Kidney (tissue), 14 donors: ENCODE measurements around the gene PARVB. TPM values are rescaled to one million over a fixed set of nuclear protein-coding genes. Genes with fewer than 3 reads are reported as not detected.

ENCODE experiments used
- DNase-seq, 5 donors: peaks; one replicate each; pipeline ENCODE4 v3.0.0-alpha.2; 2013 to 2020
- FAIRE-seq: peaks from 2 replicates; lab custom pipeline; 2012; peaks lifted over from hg19 to GRCh38; lab: Jason Lieb, UNC
- H3K27ac ChIP-seq, 2 donors: one replicate each; pipeline ENCODE4 v1.7.0; 2013; ENCODE audit warnings: low read depth in 2 of 2, low read length in 2 of 2, inconsistent platforms in 1 of 2
- H3K27me3 ChIP-seq: one replicate; pipeline ENCODE4 v1.7.1; 2013; ENCODE audit warnings: low read length, inconsistent platforms; ENCODE audit not compliant: control insufficient read depth, insufficient read depth
- H3K36me3 ChIP-seq, 3 donors: one replicate each; pipeline versions ENCODE4 v1.7.0 to v1.7.1; 2013; ENCODE audit warnings: low read length in 3 of 3, control low read depth in 1 of 3, inconsistent platforms in 1 of 3; ENCODE audit not compliant: insufficient read depth in 3 of 3, control insufficient read depth in 2 of 3
- H3K4me1 ChIP-seq, 3 donors: one replicate each; pipeline versions ENCODE4 v1.7.0 to v1.7.1; 2013; ENCODE audit warnings: low read length in 3 of 3, inconsistent platforms in 1 of 3, low read depth in 1 of 3; ENCODE audit not compliant: control insufficient read depth in 2 of 3, insufficient read depth in 2 of 3
- H3K4me3 ChIP-seq, 3 donors: one replicate each; pipeline versions ENCODE4 v1.7.0 to v1.8.1; 2013; ENCODE audit warnings: low read length in 3 of 3, control low read depth in 1 of 3, inconsistent platforms in 1 of 3
- H3K9ac ChIP-seq, 3 donors: one replicate each; pipeline versions ENCODE4 v1.7.0 to v1.7.1; 2013; ENCODE audit warnings: low read length in 3 of 3, control low read depth in 1 of 3, inconsistent platforms in 1 of 3
- H3K9me3 ChIP-seq, 3 donors: one replicate each; pipeline versions ENCODE4 v1.7.0 to v1.7.1; 2013; ENCODE audit warnings: low read length in 3 of 3, control low read depth in 1 of 3, inconsistent platforms in 1 of 3; ENCODE audit not compliant: control insufficient read depth in 2 of 3, insufficient read depth in 1 of 3
- intact Hi-C: fragments of 100-400 bp; cut with DNase I; formaldehyde crosslinking; loops from one replicate; pipeline ENCODE4 v1.11.1; 2022
- polyA plus RNA-seq: library from polyadenylated mRNA; stranded (reverse); fragments of 350-450 nt; fragmentation: Illumina TruSeq; extraction: RNeasy Lipid Tissue Mini Kit (QIAGEN cat#74804); gene quantifications from one replicate; pipeline ENCODE4 v1.2.3, GENCODE V29; 2014; ENCODE audit warnings: low read depth, low replicate concordance; ENCODE audit not compliant: insufficient read depth
- total RNA-seq: library from RNA; stranded (reverse); fragmentation: NEBNext Ultra II Directional; extraction: Animal tissue kit (Norgen Biotek cat#: 25700); gene quantifications from one replicate; pipeline ENCODE4 v1.2.1, GENCODE V29; 2021
- TF ChIP-seq, protein P1 (sequence below): IDR thresholded peaks from 3 replicates; pipeline ENCODE4 v1.5.1; 2012; ENCODE audit warnings: mild to moderate bottlenecking, moderate library complexity, borderline replicate concordance; ENCODE audit not compliant: insufficient read depth; ENCODE audit errors: extremely low read depth
- donor health status: control.
- donor health status: control.
- donor health status: control.
- donor health status: control.
- donor health status: control.
- donor health status: DM: yes; HTN: yes; CAD: no.
- donor health status: Normal renal cell carcinoma (clear cell type).

The PARVB gene
- total and polyA plus RNA-seq, 2 donors from 2014 or later = 32.9 to 51.1 TPM

GRCh38 chr22:44187652-44188230 is 163.6 kb downstream of the PARVB start:
- Histone ChIP-seq H3K9me3 (no peaks in the 10 kb centered on the region), H3K27me3 (no peaks in the 10 kb centered on the region), H3K4me1 (no peaks in the 10 kb centered on the region), H3K9ac (no peak overlapping the region), H3K27ac (no peak overlapping the region), H3K4me3 (no peak overlapping the region), H3K36me3 (no peaks in the 10 kb centered on the region)
- TF ChIP-seq, protein P1, sequence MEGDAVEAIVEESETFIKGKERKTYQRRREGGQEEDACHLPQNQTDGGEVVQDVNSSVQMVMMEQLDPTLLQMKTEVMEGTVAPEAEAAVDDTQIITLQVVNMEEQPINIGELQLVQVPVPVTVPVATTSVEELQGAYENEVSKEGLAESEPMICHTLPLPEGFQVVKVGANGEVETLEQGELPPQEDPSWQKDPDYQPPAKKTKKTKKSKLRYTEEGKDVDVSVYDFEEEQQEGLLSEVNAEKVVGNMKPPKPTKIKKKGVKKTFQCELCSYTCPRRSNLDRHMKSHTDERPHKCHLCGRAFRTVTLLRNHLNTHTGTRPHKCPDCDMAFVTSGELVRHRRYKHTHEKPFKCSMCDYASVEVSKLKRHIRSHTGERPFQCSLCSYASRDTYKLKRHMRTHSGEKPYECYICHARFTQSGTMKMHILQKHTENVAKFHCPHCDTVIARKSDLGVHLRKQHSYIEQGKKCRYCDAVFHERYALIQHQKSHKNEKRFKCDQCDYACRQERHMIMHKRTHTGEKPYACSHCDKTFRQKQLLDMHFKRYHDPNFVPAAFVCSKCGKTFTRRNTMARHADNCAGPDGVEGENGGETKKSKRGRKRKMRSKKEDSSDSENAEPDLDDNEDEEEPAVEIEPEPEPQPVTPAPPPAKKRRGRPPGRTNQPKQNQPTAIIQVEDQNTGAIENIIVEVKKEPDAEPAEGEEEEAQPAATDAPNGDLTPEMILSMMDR = no peak
- DNase-seq (peak in 1 of 5 donors; percentile 41), FAIRE-seq (no peak)
- intact Hi-C loops = no loop called here

DNA sequence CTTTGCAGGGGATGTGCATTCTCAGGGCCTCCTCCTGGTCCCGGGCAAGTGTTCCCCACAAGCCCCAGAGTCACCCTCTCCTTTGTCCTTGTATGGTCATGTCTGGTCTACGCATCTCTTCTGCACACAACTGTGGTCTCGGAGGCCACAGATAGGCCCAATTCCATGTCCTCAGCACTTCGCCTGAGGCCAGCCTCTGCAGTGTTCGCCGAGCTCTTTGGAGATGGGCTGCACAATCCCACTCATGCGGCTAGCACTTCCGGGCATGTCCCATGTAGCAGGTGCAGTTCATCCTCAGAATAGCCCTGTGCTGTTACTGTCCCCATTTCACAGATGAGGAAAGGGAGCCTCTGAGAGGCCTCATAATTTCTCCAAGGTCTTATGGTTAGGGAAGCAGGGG is 164.2 kb downstream of the PARVB start:
- Histone ChIP-seq H3K27ac (no peak overlapping the region), H3K9me3 (no peaks in the 10 kb centered on the region), H3K4me3 (no peak overlapping the region), H3K9ac (no peak overlapping the region), H3K27me3 (no peaks in the 10 kb centered on the region), H3K4me1 (no peaks in the 10 kb centered on the region), H3K36me3 (no peaks in the 10 kb centered on the region)
- intact Hi-C loops = no loop called here
- TF ChIP-seq, protein P1 = no peak
- FAIRE-seq (no peak), DNase-seq (peak in 1 of 5 donors; percentile 51)

DNA sequence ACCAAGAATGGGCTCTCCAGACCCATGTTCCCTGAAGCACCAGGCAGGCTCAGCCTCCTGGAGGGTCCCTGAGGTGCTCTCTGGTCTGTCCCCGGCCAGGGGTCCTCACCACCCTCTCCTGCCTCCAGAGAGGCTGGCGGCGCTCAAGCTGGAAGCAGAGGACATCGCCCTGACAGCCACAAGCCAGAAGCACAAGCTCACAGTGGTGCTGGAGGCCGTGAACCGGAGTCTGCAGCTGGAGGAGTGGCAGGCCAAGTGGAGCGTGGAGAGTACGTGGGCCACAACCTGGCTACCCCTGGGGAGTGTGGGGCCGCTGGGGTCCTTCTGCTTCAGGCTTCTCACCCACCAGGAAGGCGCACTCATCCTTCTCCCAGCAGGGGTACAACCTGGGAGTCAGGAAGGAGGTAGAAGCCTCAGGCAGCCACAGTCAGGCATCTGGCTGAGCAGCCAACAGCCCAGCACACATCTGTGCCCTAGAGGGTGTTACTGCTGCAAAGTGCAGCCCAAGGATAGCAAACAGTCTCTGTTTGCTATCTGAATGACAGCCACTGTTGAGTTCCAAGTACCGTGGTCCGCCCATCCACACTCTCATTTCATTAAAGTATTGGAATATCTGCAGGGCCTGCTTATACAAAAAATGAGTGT is 165.0 kb downstream of the PARVB start:
- Histone ChIP-seq H3K4me1 (no peaks in the 10 kb centered on the region), H3K27me3 (no peaks in the 10 kb centered on the region), H3K4me3 (no peak overlapping the region), H3K9ac (no peak overlapping the region), H3K36me3 (no peaks in the 10 kb centered on the region), H3K9me3 (no peaks in the 10 kb centered on the region), H3K27ac (no peak overlapping the region)
- DNase-seq (peak in 1 of 5 donors; percentile 53), FAIRE-seq (no peak)
- intact Hi-C loops = no loop called here
- TF ChIP-seq, protein P1 = no peak
